IMR-90 (cell line): ENCODE measurements around the gene CIBAR2. TPM values are rescaled to one million over a fixed set of nuclear protein-coding genes. Genes with fewer than 3 reads are reported as not detected.

ENCODE experiments used
- ATAC-seq: fragments of 200-7000 bp; cut with Tn5 transposase; 2 replicates; pipeline ENCODE4 v1.9.1; 2020; ENCODE audit warnings: low read depth, mild to moderate bottlenecking, moderate library complexity
- BruUV-seq: library from RNA; stranded (reverse); fragments of 400-500 nt; replicated peaks from 2 replicates; lab custom pipeline; 2021; lab: Mats Ljungman, UMichigan
- CTCF ChIA-PET: fragments of 300-600 bp; formaldehyde crosslinking; extraction: SDS; loops from one replicate; lab custom pipeline; 2021; ENCODE audit warnings: antibody characterized with exemption; lab: Yijun Ruan, JAX
- POLR2A ChIA-PET: fragments of 300-600 bp; sonication (Branson Sonifier 250); formaldehyde crosslinking; loops from one replicate; lab custom pipeline; 2022; ENCODE audit warnings: antibody characterized with exemption; ENCODE audit not compliant: unreplicated experiment; lab: Charles Lee
- DNase-seq: peaks from one replicate; pipeline ENCODE4 v3.0.0; 2013
- H2AFZ ChIP-seq: replicated peaks from 2 replicates; pipeline ENCODE3; 2013; ENCODE audit warnings: low read length, mild to moderate bottlenecking; ENCODE audit not compliant: poor library complexity
- H2AK5ac ChIP-seq: 2 replicates; pipeline ENCODE4 v1.6.1; 2013; ENCODE audit warnings: low read depth, low read length, inconsistent platforms
- H2AK9ac ChIP-seq: replicated peaks from 2 replicates; pipeline ENCODE3; 2013; ENCODE audit warnings: mild to moderate bottlenecking, low read depth, low read length, moderate library complexity; ENCODE audit not compliant: poor library complexity
- H2BK120ac ChIP-seq: 2 replicates; pipeline ENCODE4 v1.6.1; 2013; ENCODE audit warnings: low read depth, low read length, inconsistent platforms
- H2BK15ac ChIP-seq: 3 replicates; pipeline ENCODE4 v1.6.1; 2013; ENCODE audit warnings: low read depth, low read length, inconsistent platforms
- H2BK20ac ChIP-seq: 2 replicates; pipeline ENCODE4 v1.6.1; 2013; ENCODE audit warnings: low read depth, mild to moderate bottlenecking, inconsistent platforms, low read length, moderate library complexity
- H2BK5ac ChIP-seq: 2 replicates; pipeline ENCODE4 v1.6.1; 2013; ENCODE audit warnings: mild to moderate bottlenecking, low read depth, low read length, inconsistent platforms; ENCODE audit not compliant: poor library complexity, severe bottlenecking
- H3K14ac ChIP-seq: replicated peaks from 2 replicates; pipeline ENCODE4 v1.6.1; 2013; ENCODE audit warnings: low read depth, low read length, inconsistent platforms
- H3K18ac ChIP-seq: 2 replicates; pipeline ENCODE4 v1.6.1; 2013; ENCODE audit warnings: low read depth, low read length, control low read depth
- H3K23ac ChIP-seq: 2 replicates; pipeline ENCODE4 v1.6.1; 2013; ENCODE audit warnings: low read depth, low read length, inconsistent platforms
- H3K27ac ChIP-seq: 2 replicates; pipeline ENCODE4 v1.5.1; 2013; ENCODE audit warnings: mild to moderate bottlenecking, control low read depth, low read length; ENCODE audit not compliant: insufficient read depth
- H3K27me3 ChIP-seq: 2 replicates; pipeline ENCODE4 v1.6.1; 2013; ENCODE audit warnings: low read length; ENCODE audit not compliant: control insufficient read depth, insufficient read depth
- H3K36me3 ChIP-seq: 2 replicates; pipeline ENCODE4 v1.6.1; 2013; ENCODE audit warnings: low read length, mixed read lengths; ENCODE audit not compliant: control insufficient read depth, insufficient read depth
- H3K4ac ChIP-seq: 2 replicates; pipeline ENCODE4 v1.6.1; 2013; ENCODE audit warnings: low read depth, low read length, inconsistent platforms
- H3K4me1 ChIP-seq: 2 replicates; pipeline ENCODE4 v1.6.1; 2013; ENCODE audit warnings: low read length, mixed read lengths; ENCODE audit not compliant: control insufficient read depth, insufficient read depth
- H3K4me2 ChIP-seq: 2 replicates; pipeline ENCODE4 v1.6.1; 2013; ENCODE audit warnings: low read depth, mild to moderate bottlenecking, control low read depth, low read length, moderate library complexity
- H3K4me3 ChIP-seq: 2 replicates; pipeline ENCODE4 v1.5.1; 2013; ENCODE audit warnings: low read depth, mild to moderate bottlenecking, control low read depth, low read length, moderate library complexity; ENCODE audit not compliant: insufficient read depth
- H3K56ac ChIP-seq: 2 replicates; pipeline ENCODE4 v1.6.1; 2013; ENCODE audit warnings: low read length, inconsistent platforms; ENCODE audit not compliant: insufficient read depth; ENCODE audit errors: extremely low read depth
- H3K79me1 ChIP-seq, 2 experiments: 2 replicates each; pipeline ENCODE4 v1.6.1; 2013; ENCODE audit warnings: low read length in 2 of 2, inconsistent platforms in 1 of 2, low read depth in 1 of 2
- H3K9ac ChIP-seq: 2 replicates; pipeline ENCODE4 v1.6.1; 2013; ENCODE audit warnings: low read depth, low read length, control low read depth
- H3K9me1 ChIP-seq: 2 replicates; pipeline ENCODE4 v1.6.1; 2013; ENCODE audit warnings: low read length, inconsistent platforms; ENCODE audit not compliant: insufficient read depth
- H3K9me3 ChIP-seq: 2 replicates; pipeline ENCODE4 v1.6.1; 2013; ENCODE audit warnings: low read length; ENCODE audit not compliant: control insufficient read depth, insufficient read depth
- H4K20me1 ChIP-seq: 2 replicates; pipeline ENCODE4 v1.6.1; 2013; ENCODE audit warnings: low read length, inconsistent platforms; ENCODE audit not compliant: insufficient read depth
- H4K5ac ChIP-seq: 2 replicates; pipeline ENCODE4 v1.6.1; 2013; ENCODE audit warnings: mild to moderate bottlenecking, low read depth, low read length, control low read depth
- H4K8ac ChIP-seq, 2 experiments: 2 replicates each; pipeline ENCODE4 v1.6.1; 2013; ENCODE audit warnings: low read depth in 2 of 2, low read length in 2 of 2, control low read depth in 1 of 2, inconsistent platforms in 1 of 2
- H4K91ac ChIP-seq: 2 replicates; pipeline ENCODE4 v1.6.1; 2013; ENCODE audit warnings: low read depth, low read length, inconsistent platforms; ENCODE audit not compliant: insufficient read depth
- BHLHE40 ChIP-seq: fragments of 150-350 bp; IDR thresholded peaks from 2 replicates; pipeline ENCODE4 v1.6.1; 2016; ENCODE audit warnings: mild to moderate bottlenecking, low read depth, low read length
- CEBPB ChIP-seq: IDR thresholded peaks from 2 replicates; pipeline ENCODE4 v1.6.1; 2012; ENCODE audit warnings: low read depth, low read length, improper control_type of control experiment
- FOS ChIP-seq: fragments of 150-350 bp; IDR thresholded peaks from 2 replicates; pipeline ENCODE4 v1.6.1; 2016; ENCODE audit warnings: low read depth, low read length
- MAFK ChIP-seq: IDR thresholded peaks from 2 replicates; pipeline ENCODE4 v1.6.1; 2012; ENCODE audit warnings: low read depth, low read length, improper control_type of control experiment
- MAZ ChIP-seq: IDR thresholded peaks from 2 replicates; pipeline ENCODE4 v1.6.1; 2012; ENCODE audit warnings: low read depth, mild to moderate bottlenecking, low read length, improper control_type of control experiment, moderate library complexity, borderline replicate concordance
- NFE2L2 ChIP-seq: fragments of 150-350 bp; IDR thresholded peaks from 2 replicates; pipeline ENCODE4 v1.6.1; 2016; ENCODE audit warnings: low read depth, mild to moderate bottlenecking, low read length
- POLR2A ChIP-seq: IDR thresholded peaks from 2 replicates; pipeline ENCODE4 v1.6.1; 2012; ENCODE audit warnings: mild to moderate bottlenecking, low read depth, low read length
- RAD21 ChIP-seq: IDR thresholded peaks from 2 replicates; pipeline ENCODE4 v1.6.1; 2012; ENCODE audit warnings: low read length, improper control_type of control experiment
- RCOR1 ChIP-seq: IDR thresholded peaks from 2 replicates; pipeline ENCODE4 v1.6.1; 2012; ENCODE audit warnings: mild to moderate bottlenecking, low read length, improper control_type of control experiment; ENCODE audit not compliant: insufficient replicate concordance
- RFX5 ChIP-seq: IDR thresholded peaks from 2 replicates; pipeline ENCODE4 v1.8.0; 2012; ENCODE audit warnings: low read depth, mild to moderate bottlenecking, low read length, moderate library complexity
- SMC3 ChIP-seq: fragments of 150-350 bp; IDR thresholded peaks from 2 replicates; pipeline ENCODE4 v1.6.1; 2016; ENCODE audit warnings: low read depth, mild to moderate bottlenecking, antibody characterized with exemption, low read length, moderate library complexity
- USF2 ChIP-seq: fragments of 150-350 bp; IDR thresholded peaks from 2 replicates; pipeline ENCODE4 v1.6.1; 2017; ENCODE audit warnings: mild to moderate bottlenecking, antibody characterized with exemption, low read length, low read depth
- WGBS, 2 experiments: methylation state at CpG; one replicate each; pipeline versions ENCODE4 v1.1.5 to v1.1.7; 2013; ENCODE audit warnings: missing lambda C conversion rate in 2 of 2; ENCODE audit not compliant: insufficient read length in 1 of 2; ENCODE audit errors: extremely low coverage in 2 of 2; 5-methylcytosine and 5-hydroxymethylcytosine counted together
- dilution Hi-C: fragments of 300-500 bp; cut with HindIII; formaldehyde crosslinking; loops from one replicate; pipeline ENCODE4 v1.14.3; 2018; ENCODE audit warnings: low sequenced_read_pairs; ENCODE audit not compliant: unreplicated experiment
- in situ Hi-C: fragments of 300-500 bp; cut with MboI; formaldehyde crosslinking; loops from 3 replicates; pipeline ENCODE4 v1.14.3; 2019; ENCODE audit warnings: low sequenced_read_pairs, inconsistent platforms, mixed read lengths
- intact Hi-C: fragments of 100-400 bp; cut with micrococcal nuclease; formaldehyde crosslinking; loops from 2 replicates; pipeline ENCODE4 v1.10.0; 2022
- polyA plus RNA-seq, 3 experiments: library from polyadenylated mRNA; depleted of rRNA; stranded (reverse); fragments of >200 nt; gene quantifications; 2 replicates each; pipeline ENCODE4 v1.2.3, GENCODE V29; 2012; ENCODE audit warnings: low replicate concordance in 1 of 3
- total RNA-seq: library from RNA; depleted of rRNA; stranded (reverse); fragments of >200 nt; gene quantifications from 2 replicates; pipeline ENCODE4 v1.2.3, GENCODE V29; 2012
- TF ChIP-seq, protein P1 (sequence below): conservative IDR thresholded peaks from 2 replicates; pipeline ENCODE4 v1.5.1; 2012; ENCODE audit warnings: mild to moderate bottlenecking, low read depth, low read length, improper control_type of control experiment
- TF ChIP-seq, protein P2 (sequence below): fragments of 150-350 bp; IDR thresholded peaks from 2 replicates; pipeline ENCODE4 v1.6.1; 2016; ENCODE audit warnings: low read depth, mild to moderate bottlenecking, low read length, moderate library complexity, borderline replicate concordance

CIBAR2 gene
- total and polyA plus RNA-seq, 2 of the 4 experiments (the other 2 are of a cell fraction) = 0.18 to 0.24 TPM

GRCh38 chr16:85067024-85067423 is 45.2 kb downstream of the CIBAR2 start:
- peak overlapping the region; percentile 63 for H2AFZ ChIP-seq
- no peaks in the 10 kb centered on the region for H3K9me3 ChIP-seq
- H3K27me3 ChIP-seq = no peaks in the 10 kb centered on the region
- no peak overlapping the region for H2BK5ac ChIP-seq
- H4K20me1 ChIP-seq = no peaks in the 10 kb centered on the region; the same call in 1 of the 2 replicates
- ChIA-PET POLR2A (no interaction called here), CTCF (no interaction called here)
- no peak for TF ChIP-seq NFE2L2
- TF ChIP-seq RCOR1 = no peak
- TF ChIP-seq, protein P1, sequence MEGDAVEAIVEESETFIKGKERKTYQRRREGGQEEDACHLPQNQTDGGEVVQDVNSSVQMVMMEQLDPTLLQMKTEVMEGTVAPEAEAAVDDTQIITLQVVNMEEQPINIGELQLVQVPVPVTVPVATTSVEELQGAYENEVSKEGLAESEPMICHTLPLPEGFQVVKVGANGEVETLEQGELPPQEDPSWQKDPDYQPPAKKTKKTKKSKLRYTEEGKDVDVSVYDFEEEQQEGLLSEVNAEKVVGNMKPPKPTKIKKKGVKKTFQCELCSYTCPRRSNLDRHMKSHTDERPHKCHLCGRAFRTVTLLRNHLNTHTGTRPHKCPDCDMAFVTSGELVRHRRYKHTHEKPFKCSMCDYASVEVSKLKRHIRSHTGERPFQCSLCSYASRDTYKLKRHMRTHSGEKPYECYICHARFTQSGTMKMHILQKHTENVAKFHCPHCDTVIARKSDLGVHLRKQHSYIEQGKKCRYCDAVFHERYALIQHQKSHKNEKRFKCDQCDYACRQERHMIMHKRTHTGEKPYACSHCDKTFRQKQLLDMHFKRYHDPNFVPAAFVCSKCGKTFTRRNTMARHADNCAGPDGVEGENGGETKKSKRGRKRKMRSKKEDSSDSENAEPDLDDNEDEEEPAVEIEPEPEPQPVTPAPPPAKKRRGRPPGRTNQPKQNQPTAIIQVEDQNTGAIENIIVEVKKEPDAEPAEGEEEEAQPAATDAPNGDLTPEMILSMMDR = no peak
- no peak for TF ChIP-seq MAFK
- no peak for TF ChIP-seq RFX5
- no peak for TF ChIP-seq CEBPB
- no peak for TF ChIP-seq FOS
- no peak for TF ChIP-seq USF2
- TF ChIP-seq POLR2A = no peak
- TF ChIP-seq RAD21 = no peak
- TF ChIP-seq, protein P2, sequence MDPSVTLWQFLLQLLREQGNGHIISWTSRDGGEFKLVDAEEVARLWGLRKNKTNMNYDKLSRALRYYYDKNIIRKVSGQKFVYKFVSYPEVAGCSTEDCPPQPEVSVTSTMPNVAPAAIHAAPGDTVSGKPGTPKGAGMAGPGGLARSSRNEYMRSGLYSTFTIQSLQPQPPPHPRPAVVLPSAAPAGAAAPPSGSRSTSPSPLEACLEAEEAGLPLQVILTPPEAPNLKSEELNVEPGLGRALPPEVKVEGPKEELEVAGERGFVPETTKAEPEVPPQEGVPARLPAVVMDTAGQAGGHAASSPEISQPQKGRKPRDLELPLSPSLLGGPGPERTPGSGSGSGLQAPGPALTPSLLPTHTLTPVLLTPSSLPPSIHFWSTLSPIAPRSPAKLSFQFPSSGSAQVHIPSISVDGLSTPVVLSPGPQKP = no peak
- TF ChIP-seq BHLHE40 = no peak
- no peak for TF ChIP-seq SMC3
- no peak for TF ChIP-seq MAZ
- in situ Hi-C loops (no loop called here), intact Hi-C loops (no loop called here), dilution Hi-C loops (no loop called here)
- H2AK5ac ChIP-seq = no peak overlapping the region
- no peaks in the 10 kb centered on the region for H3K4me1 ChIP-seq
- H2BK15ac ChIP-seq = no peak overlapping the region
- peaks cover 13% of the 10 kb centered on the region; the same call in 1 of the 2 replicates for H3K36me3 ChIP-seq
- H3K9me1 ChIP-seq = no peaks in the 10 kb centered on the region
- ATAC-seq (no peak), DNase-seq (no peak)
- no peak overlapping the region for H3K4ac ChIP-seq
- no peak overlapping the region for H3K4me2 ChIP-seq
- no peak overlapping the region for H3K4me3 ChIP-seq
- no peak overlapping the region for H3K56ac ChIP-seq
- H4K8ac ChIP-seq = no peak overlapping the region
- H2AK9ac ChIP-seq = peak overlapping the region; percentile 42
- H3K9ac ChIP-seq = no peak overlapping the region
- H3K23ac ChIP-seq = no peak overlapping the region
- H4K5ac ChIP-seq = no peak overlapping the region
- 88% methylated on average over 6 of the region's 18 CpGs; no CpG with 5 or more reads in 1 of the 2 experiments for WGBS, 2 experiments
- H4K91ac ChIP-seq = no peak overlapping the region
- H2BK20ac ChIP-seq = no peak overlapping the region
- no peak overlapping the region for H3K14ac ChIP-seq
- H2BK120ac ChIP-seq = no peak overlapping the region
- H3K27ac ChIP-seq = no peak overlapping the region
- H3K79me1 ChIP-seq = peaks cover 0 to 9% of the 10 kb centered on the region in 2 experiments; a peak in 1 of 4 replicates
- no TSS peak for BruUV-seq
- H3K18ac ChIP-seq = no peak overlapping the region
